NCI-H2107 treated with DMSO at 0.1 percent for 48 hours (cell line): ENCODE measurements around the gene SOX11.

ENCODE experiments used
- DNase-seq: peaks from one replicate; lab custom pipeline; 2025; ENCODE audit not compliant: unreplicated experiment; lab: John Stamatoyannopoulos, UW

Gene SOX11

DNA sequence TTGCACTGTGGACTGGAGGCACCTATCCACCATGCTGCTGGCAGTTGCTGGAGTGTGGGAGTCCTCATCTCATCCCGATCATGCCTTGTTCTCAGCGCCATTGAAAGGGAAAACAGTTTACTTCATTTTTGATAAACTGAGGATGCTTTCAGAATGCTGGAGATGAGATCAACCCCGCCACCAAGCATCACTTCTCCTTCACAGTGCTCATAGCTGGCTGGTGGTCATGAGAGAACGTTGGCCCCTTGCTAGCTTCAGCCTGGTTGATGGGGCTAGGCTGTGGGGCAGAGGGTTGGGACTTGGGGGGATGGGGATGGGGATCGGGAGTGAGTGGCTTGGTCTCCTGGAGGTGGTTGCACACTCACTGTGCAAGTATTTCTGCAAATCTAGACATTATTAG is 30.1 kb downstream of the SOX11 start:
- no peak for DNase-seq

- DNase-seq: no peak
Measured at GRCh38 chr2:5723791-5724735, 31.9 kb downstream of the SOX11 start.

DNA sequence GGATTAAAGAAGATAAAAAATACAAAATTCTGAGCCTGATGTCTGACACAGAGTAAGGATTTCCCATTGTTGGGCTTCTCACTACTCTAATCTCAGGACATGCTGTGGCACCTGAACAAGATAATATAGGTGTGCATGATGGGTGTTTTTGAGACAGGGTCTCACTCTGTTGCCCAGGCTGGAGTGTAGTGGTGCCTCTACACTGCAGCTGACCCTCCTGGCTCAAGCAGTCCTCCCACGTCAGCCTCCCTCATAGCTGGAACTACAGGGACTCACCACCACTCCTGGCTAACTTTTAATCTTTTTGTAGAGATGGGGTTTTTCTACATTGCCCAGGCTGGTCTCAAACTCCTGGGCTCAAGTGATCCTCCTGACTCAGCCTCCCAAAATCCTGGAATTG is 32.9 kb downstream of the SOX11 start:
- no peak for DNase-seq

DNA sequence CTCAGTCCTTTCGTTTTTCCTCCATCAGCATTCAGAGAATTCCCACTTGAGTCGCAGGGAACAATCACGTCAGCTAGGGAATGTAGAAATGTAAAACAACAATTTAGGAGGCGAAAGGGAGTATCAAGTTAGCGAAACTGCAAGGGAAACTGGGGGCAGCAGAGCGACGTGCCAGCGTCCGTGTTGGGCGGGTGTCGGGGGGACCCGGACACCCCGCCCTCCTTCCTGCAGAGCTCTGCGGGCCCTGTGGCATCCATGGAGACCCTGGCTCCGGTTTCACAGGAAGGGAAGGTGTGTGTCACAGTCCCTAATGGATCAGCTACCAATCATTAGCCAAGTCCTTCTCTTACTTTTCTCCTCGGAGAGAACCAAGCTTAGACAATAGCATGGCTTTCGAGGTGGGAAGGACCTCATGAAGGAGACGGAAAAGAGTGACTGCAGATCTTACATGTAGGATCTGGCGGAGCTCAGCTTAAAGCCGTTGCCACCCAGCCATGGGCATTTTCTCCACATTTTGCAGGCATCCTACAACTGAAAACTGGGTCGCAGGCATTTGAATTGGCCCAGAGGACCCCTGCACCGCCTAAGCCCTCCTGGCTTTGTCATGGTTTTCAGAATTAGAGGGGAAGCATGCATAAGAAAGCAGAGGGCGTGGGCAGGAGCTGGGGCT is 33.7 kb downstream of the SOX11 start:
- no peak for DNase-seq

DNA sequence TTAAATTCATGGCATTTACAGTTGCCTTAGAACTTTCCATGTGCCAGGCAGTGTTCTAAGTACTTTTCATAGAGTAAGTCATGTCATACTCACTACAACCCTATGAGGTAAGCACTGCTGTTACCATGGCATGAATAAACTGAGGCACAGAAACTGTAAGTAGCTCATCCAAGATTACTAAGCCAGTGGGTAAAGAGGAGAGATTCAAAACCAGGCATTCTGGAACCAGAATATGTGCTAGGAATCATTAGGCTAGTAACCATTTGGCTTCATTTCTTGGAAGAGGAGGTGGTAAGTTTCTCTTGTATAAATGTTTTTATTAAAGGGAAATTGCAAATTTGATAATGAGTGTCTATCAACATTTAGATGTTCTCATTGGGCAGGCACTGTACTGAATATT is 35.1 kb downstream of the SOX11 start:
- no peak for DNase-seq

- no peak for DNase-seq
Measured at GRCh38 chr2:5729416-5729815, 37.2 kb downstream of the SOX11 start.

- no peak for DNase-seq
Measured at GRCh38 chr2:5730386-5730785, 38.2 kb downstream of the SOX11 start.

DNA sequence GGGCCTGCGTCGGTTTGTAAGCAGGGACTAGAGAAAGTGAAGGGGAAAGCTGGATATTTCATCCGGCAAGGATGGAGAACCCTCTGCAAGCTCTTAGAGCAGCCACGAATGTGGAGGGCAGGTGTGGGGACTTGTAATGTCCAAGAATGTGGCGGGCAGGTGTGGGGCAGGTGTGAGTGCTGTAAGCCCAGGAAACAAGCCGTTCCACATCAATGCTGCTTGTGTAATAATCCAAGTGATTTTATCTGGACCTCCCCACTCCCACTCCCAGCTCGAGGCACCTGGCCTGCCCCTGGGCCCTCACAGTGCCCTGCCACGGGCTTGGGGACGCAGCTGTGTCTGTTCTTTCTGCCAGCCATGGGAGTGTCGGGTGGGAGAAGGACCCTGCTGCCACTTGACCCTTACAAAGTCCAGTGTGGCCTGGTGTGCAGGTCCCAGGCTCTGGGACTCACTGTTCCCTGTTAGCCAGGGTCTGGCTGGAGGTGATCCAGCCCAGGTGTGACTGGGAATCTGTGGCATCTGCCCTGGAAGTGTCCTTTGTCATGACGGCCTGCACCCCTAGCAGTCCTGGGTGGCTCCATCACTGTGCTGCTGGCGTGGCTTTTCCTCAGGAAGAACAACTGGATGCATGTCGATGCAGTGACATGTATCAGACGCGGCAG is 42.8 kb downstream of the SOX11 start:
- peak; percentile 5 for DNase-seq

DNA sequence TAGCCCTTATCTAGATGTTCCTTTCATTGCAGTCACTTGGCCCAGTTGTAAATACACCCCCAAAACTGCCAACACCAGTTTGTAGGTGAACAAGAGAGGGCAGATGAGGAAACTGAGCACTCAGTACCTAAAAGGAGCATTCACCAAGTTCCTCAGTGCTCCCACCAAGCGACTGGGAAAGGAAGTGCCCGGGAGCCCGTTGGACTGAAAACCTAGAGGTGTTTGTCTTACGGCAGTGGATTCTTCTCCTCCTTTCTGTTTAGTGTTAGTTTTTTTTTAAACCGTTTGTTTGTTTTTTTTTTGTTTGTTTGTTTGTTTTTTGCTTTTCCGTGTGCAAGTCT is 43.3 kb downstream of the SOX11 start:
- no peak for DNase-seq

GRCh38 chr2:5736050-5736449 is 43.9 kb downstream of the SOX11 start:
- DNase-seq: no peak

DNA sequence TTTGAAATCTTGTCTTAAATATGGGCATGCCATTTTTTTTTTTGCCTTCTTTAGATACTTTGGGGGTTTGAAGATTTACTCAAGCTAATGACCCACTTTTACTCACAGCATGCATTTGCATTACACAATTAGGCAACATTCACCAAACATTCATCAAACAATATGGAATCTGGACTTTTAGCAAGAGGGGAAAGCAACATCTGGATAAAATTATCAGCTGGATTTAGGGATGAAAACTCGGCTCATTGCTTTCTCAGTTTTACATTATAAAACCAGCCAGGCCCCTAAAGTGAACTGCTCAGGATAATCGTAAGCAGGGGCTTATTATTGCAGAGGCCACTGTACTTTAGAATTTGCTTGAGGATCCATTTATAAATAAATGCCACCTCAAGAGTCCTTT is 44.7 kb downstream of the SOX11 start:
- no peak for DNase-seq

GRCh38 chr2:5740053-5740452 is 47.9 kb downstream of the SOX11 start:
- no peak for DNase-seq

DNA sequence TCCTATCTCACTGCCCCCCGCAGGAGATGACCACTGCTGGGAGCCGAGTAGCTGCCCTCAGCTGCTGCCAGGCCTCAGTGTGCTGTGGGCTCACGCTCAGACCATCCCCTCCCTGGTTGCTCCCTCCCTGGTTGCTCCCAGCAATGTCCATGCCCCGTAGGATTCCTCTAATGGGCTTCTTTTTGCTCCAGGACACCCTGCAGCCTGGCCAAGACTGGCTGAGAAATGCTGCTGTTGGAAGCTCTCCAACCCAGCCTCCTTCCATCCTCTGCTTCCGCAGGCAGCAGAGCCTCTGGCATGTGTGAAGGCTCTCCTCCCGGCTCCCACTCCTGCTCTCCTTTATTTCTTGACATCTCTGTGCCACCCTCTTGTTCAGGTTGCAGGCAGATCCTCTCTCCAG is 48.6 kb downstream of the SOX11 start:
- no peak for DNase-seq

DNA sequence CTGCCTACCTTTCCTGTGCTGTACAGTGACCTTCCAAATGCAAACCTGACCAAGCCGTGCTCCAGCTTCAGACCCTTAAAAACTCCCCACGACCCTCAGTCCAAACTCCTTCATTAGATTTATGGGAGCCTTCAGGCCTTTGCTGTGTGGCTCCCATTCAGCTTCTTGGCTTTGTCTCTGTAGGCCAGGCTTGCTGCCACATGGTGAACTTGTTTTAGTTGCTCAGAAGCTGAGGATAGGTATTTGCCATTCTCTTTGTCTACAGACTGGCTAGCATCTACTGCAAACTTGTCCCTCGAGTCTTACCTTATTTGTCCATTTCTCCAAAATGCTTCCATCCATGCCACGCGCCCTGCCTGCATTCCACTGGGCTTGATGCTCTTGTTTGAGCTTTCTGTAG is 49.1 kb downstream of the SOX11 start:
- no peak for DNase-seq

- no peak for DNase-seq
Measured at GRCh38 chr2:5742126-5742525, 49.9 kb downstream of the SOX11 start.

DNA sequence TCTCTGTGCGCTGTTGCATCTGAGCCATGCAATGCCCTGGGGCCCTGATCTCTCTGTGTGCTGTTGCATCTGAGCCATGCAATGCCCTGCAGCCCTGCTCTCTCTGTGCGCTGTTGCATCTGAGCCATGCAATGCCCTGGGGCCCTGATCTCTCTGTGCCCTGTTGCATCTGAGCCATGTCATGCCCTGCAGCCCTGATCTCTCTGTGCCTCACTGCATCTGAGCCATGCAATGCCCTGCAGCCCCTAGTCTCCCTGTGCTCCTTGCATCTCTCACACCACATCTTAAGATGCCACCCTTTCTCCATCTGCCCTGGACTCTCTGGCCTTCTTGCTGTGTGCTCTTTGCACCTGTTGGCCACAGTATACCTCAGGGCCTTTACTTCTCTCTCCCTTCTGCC is 56.2 kb downstream of the SOX11 start:
- no peak for DNase-seq

DNA sequence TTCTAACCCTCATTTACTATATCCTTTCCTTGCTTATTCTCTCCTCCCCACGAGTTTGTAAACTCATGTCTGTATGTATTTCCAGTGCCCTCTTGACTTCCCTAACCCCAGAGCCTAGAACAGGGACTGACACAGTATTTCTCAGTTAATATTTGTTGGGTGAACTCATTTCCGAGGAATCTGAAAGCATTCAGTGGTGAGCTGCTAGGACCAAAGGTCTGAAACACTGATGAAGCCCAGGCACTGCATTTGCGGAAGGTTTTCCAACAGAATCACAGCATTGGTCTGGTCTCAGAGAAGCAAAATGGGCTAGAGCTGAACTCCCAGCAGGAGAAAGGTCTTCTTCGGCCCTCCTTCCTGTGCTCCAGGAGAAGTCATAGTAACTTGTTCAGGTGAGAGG is 56.8 kb downstream of the SOX11 start:
- DNase-seq: no peak

GRCh38 chr2:5749347-5749746 is 57.2 kb downstream of the SOX11 start:
- DNase-seq: no peak
